ENCODE measurements around the gene PHACTR3.
"Not testable (repeated sequence)": the region's sequence is repeated elsewhere in the genome, so short reads cannot be mapped to it uniquely, and the experiment has no call there.

Gene PHACTR3

GRCh38 chr20:59871096-59871495 is 266.8 kb downstream of the PHACTR3 start:
- Histone ChIP-seq H3K27me3 (ENCODE audit: insufficient read depth, low read length) (no peaks in the 10 kb centered on the region), H3K4me1 (ENCODE audit: insufficient read depth, low read length) (no peaks in the 10 kb centered on the region), H3K36me3 (ENCODE audit: insufficient read depth, low read length) (no peaks in the 10 kb centered on the region), H3K4me3 (ENCODE audit: low read length) (no peak overlapping the region), H3K9me3 (ENCODE audit: low read length) (no peaks in the 10 kb centered on the region), H2AFZ (ENCODE audit: low read depth, low read length) (no peak overlapping the region)

- no peak overlapping the region for H2AFZ ChIP-seq (ENCODE audit: low read depth, low read length)
- no peak overlapping the region for H3K4me3 ChIP-seq (ENCODE audit: low read length)
- H3K36me3 ChIP-seq (ENCODE audit: insufficient read depth, low read length): no peaks in the 10 kb centered on the region
- no peaks in the 10 kb centered on the region for H3K9me3 ChIP-seq (ENCODE audit: low read length)
- no peaks in the 10 kb centered on the region for H3K27me3 ChIP-seq (ENCODE audit: insufficient read depth, low read length)
- no peaks in the 10 kb centered on the region for H3K4me1 ChIP-seq (ENCODE audit: insufficient read depth, low read length)
These were observed 269.1 kb downstream of the PHACTR3 start for GRCh38 chr20:59873409-59873808.

- no peak overlapping the region for H3K4me3 ChIP-seq (ENCODE audit: low read length)
- no peaks in the 10 kb centered on the region for H3K4me1 ChIP-seq (ENCODE audit: insufficient read depth, low read length)
- H2AFZ ChIP-seq (ENCODE audit: low read depth, low read length): no peak overlapping the region
- H3K27me3 ChIP-seq (ENCODE audit: insufficient read depth, low read length): no peaks in the 10 kb centered on the region
- H3K36me3 ChIP-seq (ENCODE audit: insufficient read depth, low read length): no peaks in the 10 kb centered on the region
- no peaks in the 10 kb centered on the region for H3K9me3 ChIP-seq (ENCODE audit: low read length)
These were observed 275.9 kb downstream of the PHACTR3 start for GRCh38 chr20:59880198-59880597.

- Histone ChIP-seq H3K27me3 (ENCODE audit: insufficient read depth, low read length) (no peaks in the 10 kb centered on the region), H2AFZ (ENCODE audit: low read depth, low read length) (no peak overlapping the region), H3K4me1 (ENCODE audit: insufficient read depth, low read length) (no peaks in the 10 kb centered on the region), H3K4me3 (ENCODE audit: low read length) (no peak overlapping the region), H3K9me3 (ENCODE audit: low read length) (no peaks in the 10 kb centered on the region), H3K36me3 (ENCODE audit: insufficient read depth, low read length) (no peaks in the 10 kb centered on the region)
These were observed 280.2 kb downstream of the PHACTR3 start for GRCh38 chr20:59884494-59884893.

- H3K27me3 ChIP-seq (ENCODE audit: insufficient read depth, low read length): peaks cover 5% of the 10 kb centered on the region
- no peaks in the 10 kb centered on the region for H3K36me3 ChIP-seq (ENCODE audit: insufficient read depth, low read length)
- no peaks in the 10 kb centered on the region for H3K4me1 ChIP-seq (ENCODE audit: insufficient read depth, low read length)
- H2AFZ ChIP-seq (ENCODE audit: low read depth, low read length): no peak overlapping the region
- no peak overlapping the region for H3K4me3 ChIP-seq (ENCODE audit: low read length)
- no peaks in the 10 kb centered on the region for H3K9me3 ChIP-seq (ENCODE audit: low read length)
These were observed 283.7 kb downstream of the PHACTR3 start for GRCh38 chr20:59888050-59888449.

GRCh38 chr20:59890035-59890434 is 285.7 kb downstream of the PHACTR3 start:
- H3K4me3 ChIP-seq (ENCODE audit: low read length); H3K9me3 ChIP-seq (ENCODE audit: low read length); H3K4me1 ChIP-seq (ENCODE audit: insufficient read depth, low read length); H3K27me3 ChIP-seq (ENCODE audit: insufficient read depth, low read length); H3K36me3 ChIP-seq (ENCODE audit: insufficient read depth, low read length); H2AFZ ChIP-seq (ENCODE audit: low read depth, low read length): not testable (repeated sequence)

- Histone ChIP-seq H3K4me3 (ENCODE audit: low read length) (no peak overlapping the region), H2AFZ (ENCODE audit: low read depth, low read length) (no peak overlapping the region), H3K4me1 (ENCODE audit: insufficient read depth, low read length) (no peaks in the 10 kb centered on the region), H3K27me3 (ENCODE audit: insufficient read depth, low read length) (peaks cover 7% of the 10 kb centered on the region), H3K9me3 (ENCODE audit: low read length) (no peaks in the 10 kb centered on the region), H3K36me3 (ENCODE audit: insufficient read depth, low read length) (no peaks in the 10 kb centered on the region)
These were observed 287.2 kb downstream of the PHACTR3 start for GRCh38 chr20:59891581-59891980.

GRCh38 chr20:59895908-59896307 is 291.6 kb downstream of the PHACTR3 start:
- Histone ChIP-seq H3K4me3 (ENCODE audit: low read length) (no peak overlapping the region), H3K4me1 (ENCODE audit: insufficient read depth, low read length) (no peaks in the 10 kb centered on the region), H3K9me3 (ENCODE audit: low read length) (no peaks in the 10 kb centered on the region), H3K36me3 (ENCODE audit: insufficient read depth, low read length) (no peaks in the 10 kb centered on the region), H3K27me3 (ENCODE audit: insufficient read depth, low read length) (peaks cover 9% of the 10 kb centered on the region), H2AFZ (ENCODE audit: low read depth, low read length) (no peak overlapping the region)

Measured in neuron (in vitro differentiated cells).